HL-60/S4 (cell line): Measurements from ENCODE around the gene ADARB2.

ENCODE experiments used
- in situ Hi-C: fragments of 300-500 bp; cut with MboI; formaldehyde crosslinking; loops from 2 replicates; pipeline ENCODE4 v1.14.3; 2022; ENCODE audit warnings: low sequenced_read_pairs

Gene ADARB2

DNA sequence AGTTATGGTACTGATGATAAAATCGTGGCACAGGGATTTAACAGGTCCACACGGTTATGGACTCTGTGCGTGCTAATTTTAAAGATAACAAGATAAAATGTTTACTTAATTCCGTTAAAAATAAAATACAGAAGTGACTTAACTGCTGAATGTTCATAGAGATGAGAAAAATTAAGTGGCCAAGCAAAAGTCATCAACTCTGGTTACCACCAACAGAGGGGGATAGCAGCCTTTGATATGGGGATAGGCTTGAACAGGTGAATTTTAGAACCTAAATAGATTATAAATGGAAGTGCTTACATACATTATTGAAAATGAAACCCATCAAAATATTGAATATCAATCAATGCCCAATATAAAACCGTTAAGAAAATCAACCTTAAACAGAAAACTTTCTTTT is 436.2 kb downstream of the ADARB2 start:
- in situ Hi-C loops = no loop called here

DNA sequence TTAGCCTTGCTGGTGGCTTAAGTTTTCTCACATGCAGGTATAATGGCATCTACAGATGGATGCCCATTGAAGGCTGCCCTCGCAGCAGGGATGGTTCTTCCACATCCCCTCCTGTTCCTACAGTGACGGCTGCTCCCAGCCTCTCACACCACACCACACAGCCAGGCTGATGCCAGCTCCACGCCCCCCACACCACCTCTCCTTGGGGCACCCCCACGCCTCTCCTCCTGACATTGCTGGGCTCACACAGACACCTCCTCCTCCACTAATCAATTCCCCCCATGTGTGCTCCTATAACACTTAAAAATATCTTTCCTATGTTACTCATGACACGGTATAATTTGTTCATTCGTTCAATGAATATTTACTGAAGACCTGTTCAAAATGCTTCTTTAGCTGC is 437.1 kb downstream of the ADARB2 start:
- in situ Hi-C loops = no loop called here

DNA sequence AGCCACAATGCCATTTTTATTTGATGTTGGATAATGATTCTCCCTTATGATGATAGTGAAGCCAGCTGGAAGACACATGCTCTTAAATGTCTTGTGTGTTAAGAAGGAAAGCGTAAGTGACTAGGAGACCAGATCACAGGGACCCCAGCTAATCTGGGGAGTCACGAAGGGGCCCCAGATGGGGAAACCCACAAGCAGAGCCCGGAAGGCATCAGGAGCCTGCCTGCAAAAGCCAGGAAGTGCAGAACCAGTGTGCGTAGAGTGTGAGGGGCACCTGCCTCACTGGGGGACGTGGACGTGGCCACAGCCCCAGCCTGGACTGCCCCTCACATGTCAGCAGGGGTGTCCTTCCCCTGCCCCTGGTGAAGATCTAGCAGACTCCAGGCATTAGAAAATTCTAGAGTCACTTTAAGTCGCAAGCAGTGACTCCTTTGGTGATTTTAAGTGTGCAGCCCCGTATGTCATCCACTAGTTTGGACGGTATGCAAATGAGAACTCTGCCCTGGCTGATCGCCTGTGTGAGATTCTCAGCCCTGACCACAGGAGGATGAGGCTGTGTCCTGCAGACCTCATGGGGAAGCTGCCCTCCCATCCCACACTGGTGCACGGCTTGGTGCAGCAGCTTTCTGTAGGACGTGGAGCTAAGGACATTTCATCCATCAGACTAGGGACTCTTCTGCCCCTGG is 438.1 kb downstream of the ADARB2 start:
- in situ Hi-C loops = no loop called here

DNA sequence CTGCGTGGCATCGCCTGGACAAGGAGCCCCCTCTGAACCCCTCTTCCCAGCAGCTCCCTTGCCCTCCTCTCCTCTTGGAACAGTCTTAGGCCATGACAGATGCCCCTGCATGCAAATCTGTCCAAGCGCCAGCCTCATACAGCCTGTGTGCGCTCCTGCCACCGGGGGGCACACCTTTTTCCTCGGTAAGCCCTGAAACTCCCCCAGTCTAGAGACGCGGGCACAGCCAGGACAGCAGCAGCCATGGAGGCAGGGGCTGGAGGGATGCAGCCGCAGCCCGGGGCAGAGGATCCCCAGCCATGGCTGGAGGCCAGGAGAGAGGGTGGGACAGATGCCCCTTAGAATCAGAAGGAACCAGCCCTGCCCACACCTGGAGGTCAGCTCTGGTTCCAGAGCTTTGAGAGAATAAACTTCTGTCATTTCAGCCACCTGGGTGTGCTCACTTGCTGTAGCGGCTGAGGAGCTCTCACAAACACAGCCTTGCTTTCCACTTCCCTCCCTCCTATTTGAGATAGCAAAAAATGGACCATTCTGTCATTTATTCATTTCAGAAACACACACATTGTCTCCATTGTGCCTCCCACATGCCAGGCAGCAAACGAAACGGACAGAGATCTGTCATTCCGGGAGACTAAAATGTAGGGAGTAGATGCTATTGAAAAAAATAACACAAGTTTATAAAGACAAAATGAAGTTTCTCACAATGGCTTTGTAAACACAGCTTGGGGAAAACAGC is 439.6 kb downstream of the ADARB2 start:
- in situ Hi-C loops = no loop called here

DNA sequence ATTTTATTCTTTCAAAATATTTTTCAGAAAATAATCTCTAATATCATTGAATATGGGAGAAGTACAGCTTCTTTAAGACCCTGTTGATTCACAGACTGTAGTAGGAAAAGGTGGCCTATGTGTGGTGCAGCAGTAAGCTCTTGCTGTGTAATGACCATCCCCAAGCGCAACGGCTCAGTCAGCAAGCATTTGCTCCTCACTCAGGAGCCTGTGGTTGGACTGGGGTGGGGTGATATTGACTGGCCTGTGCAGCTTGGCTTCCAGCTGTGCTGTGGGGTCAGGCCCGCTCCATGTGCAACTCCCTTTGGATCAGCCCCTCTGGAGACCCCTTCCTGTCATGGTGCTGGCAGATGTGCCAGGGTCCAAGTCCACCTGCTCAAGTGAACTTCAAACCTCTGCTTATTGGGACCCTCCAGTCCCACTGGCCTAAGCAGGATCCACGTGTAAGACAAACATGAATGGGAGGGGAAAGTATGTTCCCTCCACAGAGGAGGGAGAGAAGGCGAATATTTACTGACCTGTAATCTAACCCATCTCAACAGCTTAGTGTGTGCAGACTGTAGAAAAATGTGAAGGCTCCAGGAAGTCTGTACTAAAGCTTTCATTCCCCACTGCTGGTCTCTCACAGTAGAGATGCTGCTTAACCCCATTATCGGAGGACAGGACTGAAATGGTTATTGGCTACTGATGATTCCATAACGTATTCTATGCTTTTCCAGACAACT is 441.4 kb downstream of the ADARB2 start:
- in situ Hi-C loops = no loop called here

DNA sequence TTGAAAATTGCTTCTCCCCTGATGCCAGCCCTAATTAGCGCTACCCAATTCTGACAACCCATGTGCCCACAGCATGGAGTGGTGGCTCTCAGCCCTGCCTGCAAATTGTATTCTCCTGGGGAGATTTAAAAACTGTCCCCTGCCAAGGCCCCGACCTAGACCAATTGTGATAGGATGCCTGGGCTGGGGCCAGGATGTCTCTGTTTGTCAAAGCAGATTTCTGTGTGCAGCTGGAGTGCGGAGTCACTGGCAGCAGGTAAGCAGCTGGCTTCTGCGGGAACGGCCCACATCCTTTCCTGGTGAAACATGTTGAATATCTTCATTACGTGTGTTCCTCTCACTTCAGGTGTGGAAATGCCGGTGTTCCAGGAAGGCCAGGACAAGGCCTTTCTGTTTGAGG is 442.6 kb downstream of the ADARB2 start:
- in situ Hi-C loops = no loop called here

DNA sequence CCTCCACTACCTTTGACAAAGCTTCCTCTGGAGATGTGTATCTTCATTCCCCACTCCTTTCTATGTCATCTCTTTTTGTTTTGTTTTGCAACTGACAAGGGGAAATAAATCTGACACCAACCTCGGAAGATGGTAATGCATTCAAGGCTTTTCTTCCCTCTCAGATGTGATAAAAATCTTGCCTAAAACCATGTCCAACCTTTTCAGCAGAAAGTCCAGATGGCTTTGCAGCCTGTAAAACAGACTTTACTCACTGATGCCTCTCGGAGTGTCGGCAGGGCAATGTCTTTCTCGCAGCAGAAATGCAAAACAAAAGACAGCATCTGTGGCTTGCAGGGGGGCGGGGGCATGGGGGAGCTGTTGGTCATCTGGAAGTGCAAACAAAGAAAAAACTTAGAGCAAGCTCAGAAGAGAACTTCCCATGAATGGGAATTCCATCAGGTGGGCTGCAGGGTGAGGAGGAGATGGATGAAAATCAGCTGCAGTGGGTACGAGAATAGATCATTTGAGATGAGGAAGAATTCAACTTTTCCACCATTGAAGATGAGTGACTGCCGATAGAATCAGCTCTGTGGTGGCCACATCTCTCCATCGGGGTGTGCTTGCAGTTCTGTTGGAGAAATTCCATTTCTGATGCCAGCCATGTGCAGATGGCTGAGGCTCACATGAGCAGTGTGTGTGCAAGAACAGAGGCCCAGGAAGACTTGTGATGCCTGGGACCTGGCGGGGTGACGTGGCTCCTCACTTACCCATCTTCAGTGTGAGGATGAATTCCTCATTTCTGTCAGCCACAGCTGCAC is 443.5 kb downstream of the ADARB2 start:
- in situ Hi-C loops = no loop called here

DNA sequence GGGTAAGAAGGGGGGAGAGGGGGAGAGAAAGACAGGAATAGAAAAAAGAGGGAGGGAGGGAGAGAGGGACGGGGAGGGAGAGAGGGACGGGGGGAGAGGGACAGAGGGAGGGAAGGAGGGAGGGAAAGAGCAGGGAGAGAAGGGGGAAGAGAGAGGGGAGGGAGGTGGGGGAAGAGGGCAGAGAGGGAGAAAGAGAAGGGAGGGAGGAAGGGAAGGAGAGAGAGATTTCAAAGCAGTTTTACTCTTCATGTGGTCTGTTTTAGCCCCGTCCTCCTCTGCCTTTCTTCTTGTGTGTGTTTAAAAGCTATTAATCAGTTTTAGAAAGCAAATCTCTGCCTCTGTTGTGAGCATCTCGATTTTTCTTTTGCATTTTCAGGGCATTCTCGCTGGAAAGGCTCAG is 444.2 kb downstream of the ADARB2 start:
- in situ Hi-C loops = no loop called here

DNA sequence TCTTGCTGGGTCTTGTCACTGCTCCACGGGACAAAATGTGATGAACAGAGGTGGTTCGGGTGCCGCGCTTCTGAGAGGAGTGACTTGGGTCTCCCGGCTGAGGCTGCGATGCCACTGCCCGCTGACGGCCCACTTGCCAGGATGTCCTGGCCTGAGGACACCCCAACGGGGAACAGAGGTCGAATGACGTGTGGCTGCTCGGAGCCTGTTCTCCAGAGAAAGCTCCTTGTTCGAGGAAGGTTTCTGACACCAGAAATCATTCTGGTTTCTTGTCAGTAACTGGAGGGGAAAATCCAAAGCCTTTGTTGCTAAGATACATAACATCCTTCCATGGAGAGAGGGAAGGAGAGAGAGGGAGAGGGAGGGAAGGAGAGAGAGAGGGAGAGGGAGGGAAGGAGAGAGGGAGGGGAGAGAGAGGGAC is 444.7 kb downstream of the ADARB2 start:
- in situ Hi-C loops = no loop called here

DNA sequence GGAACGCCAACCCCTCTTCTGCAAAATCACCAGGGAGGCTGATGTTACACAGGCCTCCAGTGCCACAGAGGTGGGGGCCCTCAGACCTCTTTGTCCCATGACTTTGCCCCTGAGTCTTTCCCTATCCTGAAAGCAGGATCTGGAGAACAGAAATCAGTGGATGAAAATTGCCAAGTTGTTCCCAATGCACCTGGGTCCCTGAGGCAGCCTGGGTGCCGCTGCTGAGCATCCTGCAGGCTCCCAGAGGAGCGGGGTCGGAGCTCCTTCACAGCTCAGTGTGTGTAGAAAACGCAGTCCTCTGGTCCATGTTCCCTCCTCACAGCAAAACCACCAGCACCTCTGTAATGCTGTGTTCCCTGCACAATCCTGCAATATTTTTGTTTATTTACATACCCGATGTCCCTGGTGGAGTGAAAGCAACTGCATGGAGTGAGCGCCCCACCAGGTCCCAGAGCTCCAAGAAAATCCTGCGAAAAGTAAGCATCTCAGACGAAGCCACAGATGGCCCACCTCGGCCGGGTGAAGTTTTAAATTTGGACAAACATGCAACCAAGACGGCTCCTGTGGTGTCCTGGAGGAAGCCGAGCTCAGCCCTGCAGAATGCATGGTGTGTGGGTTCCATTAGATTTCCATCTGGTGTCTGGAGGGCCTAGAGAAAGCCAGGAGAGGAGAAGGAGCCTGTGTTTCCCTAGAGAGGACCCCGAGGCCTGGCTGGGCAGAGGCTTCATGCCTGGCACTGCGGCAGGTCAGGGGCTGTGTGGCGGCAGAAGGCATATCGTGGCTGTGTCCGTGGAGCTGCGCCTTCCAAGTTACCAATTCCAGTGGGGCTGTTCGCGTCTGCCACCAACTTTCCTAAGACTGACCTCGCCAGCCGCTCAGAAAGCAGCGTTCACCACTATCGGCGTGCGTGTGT is 445.9 kb downstream of the ADARB2 start:
- in situ Hi-C loops = no loop called here

DNA sequence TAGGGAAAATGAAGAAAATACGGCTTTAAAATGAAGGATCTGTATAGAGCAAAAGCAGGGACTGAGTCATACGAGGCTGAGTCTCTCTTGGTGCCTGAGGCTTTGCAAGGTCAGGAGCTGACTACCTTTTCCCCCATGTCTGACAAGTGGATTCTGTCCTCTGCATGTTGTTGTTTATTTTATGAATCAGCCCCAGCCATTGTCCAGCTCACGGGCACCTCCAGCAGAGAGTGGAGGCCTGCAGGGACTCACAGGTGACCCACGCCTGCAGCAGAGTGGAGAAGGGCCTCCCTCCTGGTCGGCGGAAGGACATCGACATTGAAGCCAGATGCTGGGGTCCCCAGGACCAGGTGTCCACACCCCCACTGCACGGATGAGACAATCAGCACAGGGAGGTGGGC is 447.3 kb downstream of the ADARB2 start:
- in situ Hi-C loops = no loop called here

DNA sequence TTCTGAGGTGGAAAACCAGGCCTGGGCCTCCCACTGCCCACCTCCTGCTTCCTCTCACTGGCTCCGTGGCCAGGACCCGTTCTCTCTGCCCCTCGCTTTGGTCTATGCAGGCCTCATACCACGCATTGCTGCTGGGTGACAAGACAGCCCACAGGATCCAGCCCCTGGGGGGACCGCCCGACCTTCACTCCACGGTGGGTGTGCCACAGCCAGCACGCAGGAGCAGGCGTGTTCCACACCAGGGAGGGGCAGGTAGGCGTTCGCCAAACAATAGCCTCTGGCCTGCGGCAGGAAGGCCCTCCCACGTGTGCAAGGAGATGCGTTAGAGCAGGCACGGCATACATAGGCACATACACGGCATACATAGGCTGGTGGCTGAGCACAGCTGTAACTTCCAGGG is 447.7 kb downstream of the ADARB2 start:
- in situ Hi-C loops = no loop called here

DNA sequence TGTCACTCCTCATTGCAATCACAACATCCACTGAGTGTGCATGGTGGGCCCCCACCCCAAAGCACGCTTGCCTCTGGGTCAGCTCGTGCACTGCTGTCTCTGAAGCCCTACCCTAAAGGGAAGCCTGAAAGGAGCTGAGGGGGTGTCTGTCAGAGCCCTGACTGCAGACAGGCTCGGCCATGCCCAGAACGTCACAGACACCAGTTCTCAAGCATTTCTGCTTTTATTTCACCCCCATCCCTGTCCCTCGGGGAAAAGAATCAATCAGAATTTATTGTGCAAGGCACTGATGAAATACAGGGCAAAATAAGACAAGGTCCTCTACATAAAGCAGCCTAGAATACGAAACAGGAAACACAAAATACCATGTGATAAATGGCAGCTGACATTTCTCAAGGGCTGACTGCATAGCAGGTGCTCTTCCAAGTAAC is 449.3 kb downstream of the ADARB2 start:
- in situ Hi-C loops = no loop called here

DNA sequence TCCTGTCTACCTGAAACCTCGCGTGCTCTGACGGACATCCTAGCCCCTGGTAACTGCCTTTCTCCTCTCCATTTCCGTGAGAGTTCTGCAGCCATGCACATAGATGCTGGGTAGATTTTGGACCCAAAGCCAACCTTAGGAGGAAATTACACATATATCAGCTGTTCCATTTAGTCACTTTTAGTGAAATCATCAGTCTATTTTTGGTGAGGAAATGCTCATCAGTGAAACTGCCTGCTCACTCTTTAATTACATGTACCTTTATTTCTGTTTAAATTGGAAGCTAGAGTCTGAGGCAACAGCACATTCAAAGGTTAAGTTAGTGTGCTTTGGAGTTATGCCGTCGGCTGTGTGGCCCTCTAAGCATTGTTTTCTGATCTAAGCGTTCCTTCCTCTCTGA is 449.8 kb downstream of the ADARB2 start:
- in situ Hi-C loops = no loop called here

DNA sequence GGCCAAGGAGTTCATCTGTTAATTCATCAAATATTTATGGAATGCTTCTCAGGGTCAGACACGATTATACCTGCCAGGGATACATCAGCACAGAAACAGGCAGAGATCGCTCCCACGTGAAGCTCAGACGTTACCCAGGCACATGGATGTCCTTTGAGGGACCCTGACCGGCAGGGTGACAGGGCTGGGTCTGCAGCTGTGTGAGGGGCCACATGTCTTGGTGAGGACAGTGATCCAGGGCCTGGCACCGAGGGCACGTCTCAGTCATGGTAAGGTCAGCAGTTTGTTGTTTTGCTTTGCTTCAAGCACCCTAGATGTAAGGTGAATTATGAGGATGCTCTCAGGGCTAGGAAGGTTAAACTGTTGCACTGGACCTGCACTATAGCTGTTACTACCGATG is 453.2 kb downstream of the ADARB2 start:
- in situ Hi-C loops = no loop called here

DNA sequence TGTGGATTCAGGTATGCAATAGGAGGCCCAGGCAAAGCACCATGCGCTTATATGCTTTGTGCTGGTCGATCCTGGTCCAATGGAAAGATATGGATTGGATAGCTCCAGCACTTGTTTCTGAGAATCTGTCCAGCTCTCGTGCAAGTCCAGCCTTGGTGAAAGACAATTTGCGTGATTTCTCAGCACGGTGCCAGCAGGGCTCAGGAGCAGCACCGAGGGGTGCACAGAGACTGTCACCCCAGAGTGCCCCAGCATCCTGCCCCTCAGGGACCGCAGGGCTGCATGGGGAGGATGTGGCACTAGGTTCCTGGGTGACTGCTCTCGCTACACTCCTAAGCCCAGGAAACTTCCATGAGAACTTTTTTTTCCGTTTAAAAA is 455.9 kb downstream of the ADARB2 start:
- in situ Hi-C loops = no loop called here

DNA sequence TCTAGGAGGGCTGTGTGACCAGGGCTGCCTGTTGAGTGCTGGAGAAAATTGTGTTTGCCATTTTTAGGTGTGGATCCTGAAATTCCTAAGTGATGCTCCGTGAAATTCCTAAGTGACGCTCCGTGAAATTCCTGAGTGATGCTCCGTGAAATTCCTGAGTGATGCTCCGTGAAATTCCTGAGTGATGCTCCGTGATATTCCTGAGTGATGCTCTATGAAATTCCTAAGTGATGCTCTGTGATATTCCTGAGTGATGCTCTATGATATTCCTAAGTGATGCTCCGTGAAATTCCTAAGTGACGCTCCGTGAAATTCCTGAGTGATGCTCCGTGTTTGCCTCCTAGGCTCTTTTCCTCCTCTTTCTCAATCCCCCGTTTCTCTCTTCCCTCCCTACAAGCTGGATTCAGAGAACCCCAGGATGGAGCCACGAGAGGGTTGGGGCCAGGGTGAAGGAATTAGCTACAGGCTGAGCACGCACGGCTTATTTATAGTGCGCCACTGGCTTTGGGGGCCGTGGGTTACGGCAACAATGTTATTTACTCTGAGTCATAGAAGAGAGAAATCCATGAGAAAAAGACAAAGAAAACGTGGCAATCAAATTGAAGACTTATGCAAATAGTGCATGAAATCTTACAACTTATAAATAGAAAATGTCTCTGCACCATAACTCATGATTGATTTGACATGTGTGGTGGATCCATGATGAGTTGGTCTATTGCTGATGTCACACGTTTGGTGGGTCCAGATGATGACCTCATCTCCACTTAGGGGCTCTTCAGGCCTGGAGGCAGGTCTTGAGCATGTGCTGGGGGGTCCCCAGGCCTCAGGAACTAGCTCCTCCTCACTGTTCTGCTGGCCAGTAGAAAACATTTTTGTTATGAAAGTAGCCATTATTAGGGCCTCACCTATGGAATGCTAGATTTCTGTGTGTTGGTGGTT is 456.6 kb downstream of the ADARB2 start:
- in situ Hi-C loops = no loop called here

DNA sequence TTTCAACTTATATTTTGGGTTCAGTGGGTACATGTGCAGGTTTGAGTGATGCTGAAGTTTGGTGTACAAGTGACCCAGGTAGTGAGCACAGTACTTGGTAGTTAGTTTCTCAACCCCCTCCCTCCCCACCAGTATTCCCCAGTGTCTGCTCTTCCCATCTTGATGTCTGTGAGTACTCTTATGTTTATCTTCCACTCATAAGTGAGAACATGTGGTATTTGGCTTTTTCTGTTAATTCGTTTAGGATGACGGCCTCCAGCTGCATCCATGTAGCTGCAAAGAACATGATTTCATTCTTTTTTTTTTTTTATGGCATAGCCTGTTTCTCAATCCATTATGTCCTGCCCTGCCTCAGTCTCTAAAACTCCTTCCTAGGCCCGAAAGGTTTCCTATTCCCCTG is 459.0 kb downstream of the ADARB2 start:
- in situ Hi-C loops = no loop called here
